EH (cell line): ENCODE results near the gene PDE9A.
"Not testable (repeated sequence)": the region's sequence is repeated elsewhere in the genome, so short reads cannot be mapped to it uniquely, and the experiment has no call there.

Experiments
- DNase-seq: peaks from one replicate; pipeline ENCODE4 v3.0.0-alpha.2; 2015; ENCODE audit warnings: low read depth

Gene PDE9A

DNA sequence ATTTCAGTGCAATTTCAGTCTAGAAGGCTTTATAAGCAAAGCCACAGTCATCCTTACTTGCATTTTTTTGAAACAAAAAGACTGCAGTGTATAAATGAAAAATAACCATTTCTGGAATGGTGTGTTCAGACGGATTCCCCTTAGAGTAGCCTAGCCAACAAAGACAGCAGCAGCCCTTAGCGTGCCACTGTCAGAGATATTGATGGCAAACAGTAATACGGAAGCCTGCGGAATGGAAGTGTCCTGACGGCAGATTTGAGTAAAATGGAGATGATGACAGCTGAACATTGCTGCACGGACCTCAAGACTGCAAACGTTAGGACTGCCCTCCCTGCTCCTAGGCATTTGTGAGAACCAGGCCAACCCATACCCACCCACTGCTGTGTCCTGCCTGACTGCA, 54.7 kb downstream of the PDE9A start:
- no peak for DNase-seq

DNA sequence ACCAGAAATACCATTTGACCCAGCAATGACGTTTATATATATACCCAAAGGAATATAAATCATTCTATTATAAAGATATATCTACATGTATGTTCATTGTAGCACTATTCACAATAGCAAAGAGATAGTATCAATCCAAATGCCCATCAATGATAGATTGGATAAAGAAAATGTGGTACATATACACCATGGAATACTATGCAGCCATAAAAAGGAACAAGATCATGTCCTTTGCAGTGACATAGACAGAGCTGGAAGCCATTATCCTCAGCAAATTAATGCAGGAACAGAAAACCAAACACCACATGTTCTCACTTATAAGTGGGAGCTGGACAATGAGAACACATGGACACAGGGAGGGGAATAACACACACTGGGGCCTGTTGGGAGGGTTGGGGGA, 55.5 kb downstream of the PDE9A start:
- DNase-seq, result not testable (repeated sequence)

DNA sequence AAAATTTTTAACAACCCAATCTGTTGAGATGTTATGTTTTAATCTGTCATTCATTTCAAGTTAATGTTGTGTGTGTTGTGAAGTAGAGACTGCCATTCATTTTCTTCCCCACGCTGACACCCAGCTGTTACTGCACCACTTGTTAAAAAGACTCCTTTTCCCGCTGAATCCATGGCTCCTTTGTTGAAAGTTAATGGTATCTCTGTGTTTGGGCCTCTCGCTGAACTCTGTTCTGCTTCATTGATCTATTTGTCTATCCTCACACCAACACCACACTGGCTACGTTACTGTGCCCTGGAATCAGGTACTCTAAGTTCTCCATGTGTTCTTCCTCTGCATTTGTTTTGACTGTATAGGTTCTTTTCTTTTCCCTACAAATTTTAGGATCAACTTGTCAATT, 58.2 kb downstream of the PDE9A start:
- no peak for DNase-seq

DNA sequence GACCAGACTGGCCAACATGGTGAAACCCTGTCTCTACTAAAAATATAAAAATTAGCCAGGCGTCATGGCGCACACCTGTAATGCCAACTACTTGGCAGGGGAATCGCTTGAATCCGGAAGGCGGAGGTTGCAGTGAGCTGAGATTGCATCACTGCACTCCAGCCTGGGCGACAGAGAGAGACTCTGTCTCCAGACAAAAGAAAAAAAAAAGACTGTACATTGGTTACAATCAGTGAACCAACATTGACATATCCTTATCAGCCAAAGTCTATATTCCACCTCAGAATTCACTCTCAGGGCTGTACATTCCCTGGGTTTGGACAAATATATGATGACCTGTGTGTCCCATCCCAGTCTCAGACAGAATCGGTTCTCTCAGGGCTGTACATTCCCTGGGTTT, 62.0 kb downstream of the PDE9A start:
- not testable (repeated sequence) for DNase-seq

DNA sequence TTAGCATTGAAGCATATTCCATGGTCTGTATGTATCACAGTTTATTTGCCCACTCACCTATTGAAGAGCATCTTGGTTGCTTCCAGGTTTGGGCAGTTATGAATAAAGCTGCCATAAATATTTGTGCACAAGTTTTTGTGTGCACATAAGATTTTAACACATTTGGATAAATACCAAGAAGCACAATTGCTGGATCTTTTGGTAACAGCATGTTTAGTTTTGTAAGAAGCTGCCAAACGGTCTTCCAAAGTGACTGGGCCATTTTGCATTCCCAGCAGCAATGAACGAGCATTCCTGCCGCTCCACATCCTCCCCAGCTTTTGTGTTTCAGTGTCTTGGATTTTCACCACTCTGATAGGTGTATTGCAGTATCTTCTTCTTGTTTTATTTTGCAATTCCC, 62.7 kb downstream of the PDE9A start:
- DNase-seq, result no peak

DNA sequence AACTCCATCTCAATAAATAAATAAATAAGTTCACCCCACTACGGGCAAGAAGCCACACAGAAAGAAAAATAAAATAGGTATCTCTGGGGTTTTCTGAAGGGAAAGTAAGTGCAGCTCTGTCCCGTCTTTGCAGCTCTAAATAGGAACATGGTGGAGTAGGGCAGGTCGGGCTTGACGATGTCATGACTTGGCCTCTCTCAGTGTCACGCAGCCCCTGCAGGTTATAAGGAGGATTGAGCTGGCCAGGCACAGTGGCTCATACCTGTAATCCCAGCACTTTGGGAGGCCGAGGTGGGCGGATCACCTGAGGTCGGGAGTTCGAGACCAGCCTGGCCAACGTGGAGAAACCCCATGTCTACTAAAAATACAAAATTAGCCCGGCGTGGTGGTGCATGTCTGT, 67.1 kb downstream of the PDE9A start:
- not testable (repeated sequence) for DNase-seq

DNA sequence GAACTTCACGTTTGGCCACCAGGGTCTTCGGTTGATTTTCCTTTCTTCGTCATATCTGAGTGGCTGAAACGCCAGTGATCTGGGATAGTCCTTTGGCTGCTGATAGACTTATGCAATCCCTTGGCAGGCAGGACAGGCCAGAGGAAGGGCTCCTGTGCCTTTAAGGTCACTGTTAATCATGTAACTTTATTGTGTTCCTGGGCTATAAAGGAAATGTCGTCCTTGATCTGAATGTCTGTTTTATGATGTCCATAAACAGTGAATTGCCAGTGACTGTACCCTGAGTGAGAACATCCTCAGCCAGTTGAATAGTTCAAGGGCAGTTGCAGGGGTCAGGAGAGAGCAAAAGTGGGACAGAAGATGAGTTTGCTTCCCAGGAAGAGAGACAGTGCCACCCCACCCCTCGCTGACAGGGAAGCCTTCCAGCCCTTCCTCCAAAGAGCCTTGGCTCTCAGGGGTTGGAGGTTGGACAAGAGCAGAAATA, 68.0 kb downstream of the PDE9A start:
- no peak for DNase-seq

DNA sequence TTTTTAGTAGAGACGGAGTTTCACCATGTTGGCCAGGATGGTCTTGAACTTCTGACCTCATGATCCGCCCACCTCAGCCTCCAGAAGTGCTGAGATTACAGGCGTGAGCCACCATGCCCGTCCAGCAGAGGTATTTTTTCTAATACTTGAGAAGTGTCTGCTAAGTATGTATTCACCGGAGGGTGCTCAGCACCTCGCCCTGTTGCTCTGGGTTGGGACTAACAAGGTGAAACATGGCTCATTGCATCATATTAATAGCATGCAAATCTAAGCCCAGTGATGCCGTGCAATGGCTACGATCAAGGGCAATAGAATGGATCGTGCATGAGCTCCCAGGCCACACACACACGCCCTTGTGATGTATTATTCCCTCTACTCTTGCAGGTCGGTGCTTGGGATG, 68.7 kb downstream of the PDE9A start:
- DNase-seq, result no peak

DNA sequence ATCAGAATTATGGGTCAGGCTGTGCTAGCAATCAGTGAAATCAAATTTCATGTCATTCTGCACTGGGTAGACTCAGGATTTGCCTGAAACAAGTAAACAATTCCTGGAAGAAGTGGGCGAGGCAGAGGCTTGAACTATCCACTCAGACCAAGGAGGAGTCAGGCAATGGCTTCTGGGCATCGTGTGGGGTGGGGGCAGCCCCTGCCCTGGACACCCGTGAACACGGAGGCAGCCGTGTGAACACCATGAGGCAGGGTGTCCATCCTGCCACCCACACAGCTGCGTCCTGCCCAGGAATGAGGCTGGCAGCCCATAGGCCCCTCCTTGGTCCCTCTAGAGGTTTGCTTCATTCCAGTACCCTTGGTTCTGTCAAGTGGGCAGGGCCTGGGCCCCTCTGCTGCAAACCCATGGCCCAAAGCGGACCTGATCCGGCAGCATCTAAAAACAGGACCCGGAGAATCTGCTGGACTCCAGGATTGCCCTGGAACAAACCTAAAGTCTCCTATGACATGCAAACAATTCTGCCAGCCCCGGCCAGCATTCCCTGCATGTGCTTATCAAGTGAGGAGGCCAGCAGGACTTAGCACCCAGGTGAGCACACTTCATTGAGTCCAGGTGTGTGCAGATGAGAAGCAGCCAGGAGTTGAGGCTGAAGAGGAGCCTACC, 69.5 kb downstream of the PDE9A start:
- DNase-seq, result no peak

DNA sequence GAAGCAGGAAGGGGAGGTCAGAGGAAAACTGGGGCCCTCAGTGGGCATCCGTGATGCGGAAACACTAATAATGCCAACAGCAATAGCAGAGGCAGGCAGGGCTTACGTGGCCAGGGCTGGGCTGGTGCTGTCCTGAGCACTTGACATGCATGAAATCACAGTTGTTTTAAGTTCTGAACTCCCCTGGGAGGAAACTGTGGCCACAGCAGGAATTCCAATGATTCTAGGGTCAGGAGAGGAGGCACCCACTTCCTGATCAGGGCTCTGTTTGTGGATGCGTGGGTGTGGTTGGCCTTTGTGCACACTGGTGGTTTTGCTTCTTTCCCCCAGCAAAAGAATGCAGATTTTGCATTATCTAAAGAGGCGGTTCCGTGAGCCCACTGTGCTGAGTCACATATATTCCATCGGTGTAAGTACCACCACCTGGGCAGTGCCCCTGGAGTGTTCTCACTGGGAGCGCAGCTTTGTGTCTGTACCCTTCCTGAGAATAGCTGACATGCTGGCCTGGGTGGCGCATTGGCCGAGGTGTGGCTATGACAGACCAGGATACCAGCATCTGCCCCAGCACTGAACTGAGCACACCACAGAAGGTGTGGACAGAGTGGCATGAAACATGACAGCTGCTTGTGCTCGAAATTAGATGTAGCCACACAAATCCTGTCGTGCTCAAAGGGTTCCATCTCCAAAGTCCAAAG, 71.0 kb downstream of the PDE9A start:
- DNase-seq, result peak; percentile 77

DNA sequence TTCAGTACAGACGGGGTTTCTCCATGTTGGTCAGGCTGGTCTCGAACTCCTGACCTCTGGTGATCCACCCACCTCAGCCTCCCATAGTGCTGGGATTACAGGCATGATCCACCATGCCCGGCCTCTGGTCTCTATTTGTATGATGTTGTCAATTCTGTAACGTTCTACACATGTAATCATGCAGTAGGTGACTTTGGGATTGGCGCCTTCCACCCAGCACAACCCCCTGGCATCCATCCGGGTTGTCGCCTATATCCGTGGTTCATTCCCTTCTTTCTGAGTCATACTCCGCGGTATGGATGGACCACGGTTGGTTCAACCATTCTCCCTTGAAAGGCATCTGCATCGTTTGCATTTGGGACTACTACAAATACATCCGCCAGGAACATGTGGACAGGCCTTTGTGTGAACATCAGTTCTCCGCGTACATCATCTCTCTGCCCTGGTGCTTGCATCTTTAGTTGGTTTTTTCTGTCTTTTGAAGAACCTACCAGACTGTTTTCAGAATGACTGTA, 72.1 kb downstream of the PDE9A start:
- no peak for DNase-seq

DNA sequence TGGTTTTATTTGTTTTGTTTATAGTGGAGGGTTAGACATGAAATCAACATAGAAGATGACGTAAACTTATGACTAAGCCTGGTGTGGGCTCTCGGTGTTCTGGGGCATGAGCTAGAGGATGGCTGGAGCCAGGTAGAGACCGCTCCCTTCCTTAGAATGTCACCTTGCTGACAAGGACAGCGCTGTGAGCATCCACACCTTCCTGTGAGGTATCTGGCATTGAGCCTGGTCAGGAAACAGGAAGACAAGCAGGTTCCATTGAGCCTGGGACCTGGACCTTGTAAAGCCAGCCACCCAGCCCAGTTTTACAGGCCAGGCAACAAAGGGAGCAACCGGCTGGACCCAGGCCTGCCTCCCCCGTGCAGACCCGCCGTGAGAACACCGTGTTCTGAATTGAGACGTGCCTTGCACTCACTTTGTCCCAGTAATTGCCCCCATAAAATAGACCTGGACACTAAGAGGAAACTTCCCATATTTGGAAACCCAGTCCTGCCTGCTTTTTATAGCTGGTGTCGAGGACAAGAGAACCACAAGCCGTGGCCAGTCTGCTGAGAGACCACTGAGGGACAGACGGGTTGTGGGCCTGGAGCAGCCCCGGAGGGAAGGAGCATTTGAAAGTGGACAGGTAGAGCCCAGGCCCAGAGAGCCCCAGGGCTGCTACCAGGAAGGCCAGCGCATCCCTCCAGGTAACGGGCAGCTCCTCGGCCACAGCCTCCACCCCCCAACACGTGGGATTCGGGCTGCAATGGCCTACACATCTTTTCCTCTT, 78.0 kb downstream of the PDE9A start:
- DNase-seq, result no peak

DNA sequence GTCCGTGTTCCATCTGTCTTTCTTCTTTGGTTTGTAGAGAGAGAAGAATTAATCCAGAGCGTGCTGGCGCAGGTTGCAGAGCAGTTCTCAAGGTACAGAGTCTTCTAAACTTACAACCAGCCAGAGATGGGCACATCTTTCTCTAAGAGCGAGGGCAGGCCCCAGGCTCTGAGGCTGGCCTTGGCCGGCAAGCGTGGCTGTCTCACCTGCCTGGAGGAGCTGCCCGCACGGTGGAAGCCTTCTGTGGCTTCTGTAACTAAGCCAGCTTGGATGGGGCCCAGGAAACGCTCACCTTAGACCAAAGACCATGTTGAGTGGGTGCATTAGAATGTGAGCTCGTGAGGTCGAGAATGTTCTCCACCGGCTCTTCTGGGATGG, 78.6 kb downstream of the PDE9A start:
- DNase-seq, result no peak

DNA sequence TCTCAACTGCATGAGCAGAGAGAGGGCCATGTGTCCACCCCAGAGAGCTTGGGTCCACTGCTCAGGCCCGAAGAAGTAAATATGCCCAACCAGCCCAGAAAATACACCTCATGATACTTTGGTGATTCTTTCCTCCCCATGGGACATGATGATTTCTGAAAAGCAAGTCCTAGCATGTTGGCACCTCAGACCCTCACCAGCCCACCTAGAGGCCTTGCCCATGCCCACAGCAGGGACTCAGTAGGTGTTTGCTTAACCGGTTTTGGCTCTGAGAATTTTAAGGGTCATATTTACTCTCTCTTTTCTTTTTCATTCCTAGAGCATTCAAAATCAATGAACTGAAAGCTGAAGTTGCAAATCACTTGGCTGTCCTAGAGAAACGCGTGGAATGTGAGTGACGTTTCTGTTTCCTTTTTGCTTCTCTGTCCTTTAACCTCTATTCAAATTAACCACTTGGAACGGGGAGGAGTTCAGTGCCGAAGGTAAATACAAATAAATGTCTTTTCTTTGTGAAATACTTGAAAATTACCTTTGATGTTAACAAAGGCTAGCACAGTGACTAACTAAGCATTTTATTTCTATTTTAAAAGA, 79.7 kb downstream of the PDE9A start:
- DNase-seq, result no peak

DNA sequence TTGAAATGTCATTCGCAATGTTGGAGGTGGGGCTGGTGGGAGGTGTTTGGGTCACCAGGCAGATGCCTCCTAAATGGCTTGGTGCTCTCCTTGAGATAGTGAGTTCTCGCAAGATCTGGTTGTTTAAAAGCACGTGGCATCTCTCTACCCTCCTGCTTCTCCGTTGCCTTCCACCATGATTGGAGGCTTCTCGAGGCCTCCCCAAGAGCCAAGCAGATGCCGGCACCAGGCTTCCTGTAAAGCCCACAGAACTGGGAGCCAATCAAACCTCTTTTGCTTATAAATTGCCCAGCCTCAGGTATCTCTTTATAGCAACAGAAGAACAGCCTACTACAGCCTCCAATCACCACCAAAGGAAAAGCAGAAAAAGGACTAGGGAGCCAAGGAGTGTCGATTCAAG, 80.5 kb downstream of the PDE9A start:
- DNase-seq, result no peak

DNA sequence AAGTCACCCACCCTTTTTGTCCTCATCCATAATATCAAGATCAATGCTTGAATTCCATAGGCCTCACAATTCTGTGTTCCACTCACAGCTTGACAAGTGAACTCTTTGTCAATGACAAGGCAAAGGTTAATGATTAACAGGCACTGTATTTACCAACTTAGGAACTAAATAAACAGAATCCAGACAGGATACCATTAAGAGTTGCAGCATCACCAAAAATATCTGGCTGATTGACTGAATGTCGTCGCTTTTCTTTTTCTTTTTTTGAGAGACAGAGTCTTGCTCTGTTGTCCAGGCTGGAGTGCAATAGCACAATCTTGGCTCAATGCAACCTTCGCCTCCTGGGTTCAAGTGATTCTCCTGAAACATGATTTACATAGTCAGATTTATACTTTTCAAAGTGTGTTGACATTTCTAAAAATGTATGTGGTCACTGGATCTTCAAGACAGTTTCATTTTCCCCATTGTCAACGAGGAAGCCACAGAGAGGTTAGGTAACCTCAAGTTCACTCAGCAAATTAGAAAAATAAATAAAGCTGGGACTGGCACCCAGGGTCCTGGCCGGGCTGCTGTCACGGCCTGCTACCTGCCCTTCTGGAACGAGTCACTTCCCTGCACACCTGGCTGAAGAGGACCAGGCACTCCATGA, 81.0 kb downstream of the PDE9A start:
- no peak for DNase-seq

DNA sequence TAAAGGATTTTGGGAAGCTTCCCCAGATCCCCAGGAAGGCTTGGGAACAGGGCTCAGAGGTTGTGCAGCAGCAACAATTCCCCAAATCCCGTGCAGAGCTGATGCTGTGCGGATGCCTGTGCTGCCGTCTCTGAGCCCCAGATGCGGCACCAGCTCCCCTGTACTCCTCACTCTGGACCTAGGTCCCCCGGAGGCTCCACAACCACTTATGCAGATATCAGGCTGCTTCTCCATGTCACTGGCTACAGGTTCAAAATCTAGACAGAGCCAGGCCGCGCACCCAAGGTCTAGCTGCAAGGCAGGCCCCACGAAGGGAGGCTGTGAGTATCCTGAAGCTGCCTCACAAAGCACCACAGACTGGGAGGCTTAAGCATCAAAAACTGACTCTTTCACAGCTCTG, 81.6 kb downstream of the PDE9A start:
- DNase-seq, result no peak

DNA sequence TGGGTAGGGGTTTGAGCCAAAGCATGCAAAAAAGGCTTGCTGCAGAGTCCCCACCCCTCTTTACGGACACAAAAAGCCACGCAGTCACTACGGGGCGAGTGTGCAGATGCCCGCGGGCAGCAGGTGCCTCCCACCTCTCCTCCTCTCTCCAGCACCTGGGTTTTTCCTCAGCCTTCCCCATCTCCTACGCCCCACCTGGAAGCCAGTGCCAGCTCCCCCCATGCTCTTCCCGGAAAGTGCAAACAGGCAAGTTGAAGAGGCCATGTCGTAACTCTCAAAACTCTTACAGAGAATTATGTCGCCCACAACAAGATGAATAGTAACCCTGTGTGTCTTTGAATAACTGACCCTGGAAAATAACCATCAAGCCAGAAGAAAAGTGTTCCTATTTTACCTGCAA, 82.5 kb downstream of the PDE9A start:
- no peak for DNase-seq

DNA sequence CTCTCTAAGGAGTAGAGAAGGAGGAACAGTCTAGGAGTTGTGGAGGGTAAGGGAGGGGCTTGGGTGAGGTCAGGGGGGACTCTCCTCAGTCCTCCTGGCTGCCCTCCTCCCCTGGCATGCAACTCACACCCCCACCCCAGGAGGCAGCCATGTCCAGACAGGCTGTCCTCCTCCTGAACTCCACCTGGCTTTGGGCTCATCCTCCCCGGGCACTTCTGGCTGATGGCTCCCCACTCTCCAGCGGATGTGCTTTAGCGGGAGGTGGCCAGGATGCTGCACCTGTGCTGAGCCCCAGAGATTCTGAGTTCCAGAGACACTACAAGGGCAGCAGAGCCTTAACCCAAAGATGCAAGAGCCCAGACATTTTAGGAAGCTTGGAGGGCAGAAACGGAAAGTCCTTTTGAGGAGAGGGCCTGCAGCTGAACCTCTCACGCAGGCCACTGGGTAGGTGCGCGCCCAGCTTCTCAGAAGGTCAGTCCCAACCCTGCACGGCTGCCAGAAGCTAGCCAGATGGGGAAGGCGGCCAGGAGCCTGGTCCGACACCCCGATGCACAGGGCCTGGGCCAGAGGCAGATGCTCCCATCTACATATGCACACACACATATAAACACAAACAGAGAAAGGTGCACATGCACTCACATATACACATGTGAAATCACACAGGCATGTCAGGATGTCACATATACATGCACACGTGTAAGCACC, 83.4 kb downstream of the PDE9A start:
- no peak for DNase-seq

DNA sequence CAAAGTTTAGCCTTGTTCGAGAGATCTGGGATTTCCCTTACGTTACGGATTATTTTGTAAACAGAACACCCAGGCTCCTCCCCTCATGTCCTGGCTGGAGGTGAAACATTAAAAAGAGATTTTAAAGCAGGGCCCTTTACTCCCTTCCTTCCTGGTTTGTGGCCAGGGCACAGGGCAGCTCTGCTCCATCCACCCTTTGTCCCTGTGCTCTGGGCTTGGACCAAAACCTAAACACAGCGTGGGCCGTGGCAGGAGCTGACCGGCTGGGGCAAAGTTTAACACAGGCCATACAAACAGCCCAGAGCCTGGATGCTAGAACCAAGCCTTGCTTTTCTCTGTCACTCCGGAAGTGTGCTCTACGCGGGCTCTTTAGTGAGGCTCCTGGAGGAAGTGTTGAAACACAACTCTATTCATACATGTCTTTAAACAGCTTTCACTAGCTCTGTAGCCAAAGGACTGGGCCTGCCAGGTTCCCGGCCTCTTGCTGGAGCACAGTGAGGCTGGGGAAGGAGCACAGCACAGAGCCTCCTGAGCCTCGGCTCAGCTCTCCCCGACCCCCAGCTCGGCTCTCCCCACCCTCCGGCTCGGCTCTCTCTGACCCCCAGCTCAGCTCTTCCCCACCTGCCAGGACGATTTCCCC, 84.7 kb downstream of the PDE9A start:
- no peak for DNase-seq
